Mucosa of descending colon (tissue), 3 donors: ENCODE results near the gene UST. TPM values are rescaled to one million over a fixed set of nuclear protein-coding genes. Genes with fewer than 3 reads are reported as not detected.
A peak's percentile ranks its signal among the peaks of the same experiment; 100 is the strongest.

ENCODE experiments used
- ATAC-seq: fragments of 200-7000 bp; cut with Tn5 transposase; one replicate; pipeline ENCODE4 v1.9.1; 2020; ENCODE audit warnings: mild to moderate bottlenecking, moderate library complexity
- DNase-seq, 3 donors: peaks; one replicate each; pipeline ENCODE4 v3.0.0-alpha.2; 2020
- H3K36me3 ChIP-seq: fragments of 200-600 bp; one replicate; pipeline ENCODE4 v1.8.0; 2021; ENCODE audit warnings: low read depth, mild to moderate bottlenecking
- H3K4me1 ChIP-seq: fragments of 200-600 bp; one replicate; pipeline ENCODE4 v1.8.0; 2021; ENCODE audit warnings: low read depth, mild to moderate bottlenecking
- H3K4me3 ChIP-seq: fragments of 200-600 bp; one replicate; pipeline ENCODE4 v1.8.0; 2021; ENCODE audit warnings: mild to moderate bottlenecking
- H3K9me3 ChIP-seq: fragments of 200-600 bp; one replicate; pipeline ENCODE4 v1.8.0; 2021; ENCODE audit warnings: mild to moderate bottlenecking
- CTCF ChIP-seq: fragments of 200-600 bp; IDR thresholded peaks from one replicate; pipeline ENCODE4 v1.8.0; 2022; ENCODE audit warnings: antibody characterized with exemption, mild to moderate bottlenecking
- intact Hi-C, 2 donors: fragments of 100-400 bp; cut with DNase I in 1 of 2; cut with micrococcal nuclease in 1 of 2; formaldehyde crosslinking; loops; one replicate each; pipeline versions ENCODE4 v1.11.0 to v1.11.1; 2022; cut with DNase I, micrococcal nuclease
- total RNA-seq, 3 donors: library from RNA; stranded (reverse); fragmentation: NEBNext Ultra II Directional in 2 of 3; extraction: Animal tissue kit (Norgen Biotek cat#: 25700) in 2 of 3; gene quantifications; one replicate each; pipeline versions ENCODE4 v1.2.1 to v1.2.4, GENCODE V29; 2021 to 2023
- donor health status: DM: no; HTN: no; CAD: no; lungs with moderate emphysema.
- donor health status: DM: no; HTN: no; CAD: no.
- donor health status: DM: no; HTN: yes; CAD: no.

Gene UST
- total RNA-seq, 3 donors from 2014 or later = 1.1 to 16.2 (median 2.1) TPM

GRCh38 chr6:148881593-148882311 is 134.9 kb downstream of the UST start:
- Histone ChIP-seq H3K4me1 (no peaks in the 10 kb centered on the region), H3K36me3 (no peaks in the 10 kb centered on the region), H3K4me3 (no peak overlapping the region), H3K9me3 (no peaks in the 10 kb centered on the region)
- TF ChIP-seq CTCF = no peak
- no peak for ATAC-seq
- no peak for DNase-seq
- intact Hi-C loops = no loop called here

- Histone ChIP-seq H3K9me3 (no peaks in the 10 kb centered on the region), H3K4me1 (no peaks in the 10 kb centered on the region), H3K36me3 (no peaks in the 10 kb centered on the region), H3K4me3 (no peak overlapping the region)
- no peak for ATAC-seq
- no peak for TF ChIP-seq CTCF
- intact Hi-C loops = no loop called here
- DNase-seq = no peak
These were observed 136.4 kb downstream of the UST start for GRCh38 chr6:148883270-148883669.

- H3K9me3 ChIP-seq = no peaks in the 10 kb centered on the region
- no peak overlapping the region for H3K4me3 ChIP-seq
- no peaks in the 10 kb centered on the region for H3K4me1 ChIP-seq
- TF ChIP-seq CTCF = no peak
- DNase-seq (no peak), ATAC-seq (peak; percentile 25)
- intact Hi-C loops = no loop called here
- H3K36me3 ChIP-seq = no peaks in the 10 kb centered on the region
These were observed 137.6 kb downstream of the UST start for GRCh38 chr6:148884461-148884860.

GRCh38 chr6:148885136-148885865 is 138.5 kb downstream of the UST start:
- no peak for TF ChIP-seq CTCF
- Histone ChIP-seq H3K4me1 (no peaks in the 10 kb centered on the region), H3K36me3 (no peaks in the 10 kb centered on the region), H3K9me3 (no peaks in the 10 kb centered on the region), H3K4me3 (no peak overlapping the region)
- ATAC-seq (no peak), DNase-seq (no peak)
- intact Hi-C loops = no loop called here

- ATAC-seq (no peak), DNase-seq (no peak)
- Histone ChIP-seq H3K9me3 (no peaks in the 10 kb centered on the region), H3K36me3 (no peaks in the 10 kb centered on the region), H3K4me1 (no peaks in the 10 kb centered on the region), H3K4me3 (no peak overlapping the region)
- intact Hi-C loops = no loop called here
- TF ChIP-seq CTCF = no peak
These were observed 139.4 kb downstream of the UST start for GRCh38 chr6:148885925-148886845.
